Suprapubic skin (tissue), 4 donors: Measurements from ENCODE around the gene NUMA1. TPM values are rescaled to one million over a fixed set of nuclear protein-coding genes. Genes with fewer than 3 reads are reported as not detected.

Source experiments
- DNase-seq, 2 donors: peaks; one replicate each; pipeline ENCODE4 v3.0.0-alpha.2; 2019; ENCODE audit warnings: low spot score in 2 of 2
- H3K27ac ChIP-seq: fragments of 200-600 bp; sonication (generic); one replicate; pipeline ENCODE4 v1.5.1; 2019
- H3K27me3 ChIP-seq: fragments of 200-600 bp; sonication (generic); one replicate; pipeline ENCODE4 v1.5.1; 2019
- H3K36me3 ChIP-seq: fragments of 200-600 bp; sonication (generic); one replicate; pipeline ENCODE4 v1.5.1; 2019
- H3K4me1 ChIP-seq: fragments of 200-600 bp; sonication (generic); one replicate; pipeline ENCODE4 v1.5.1; 2019
- H3K4me3 ChIP-seq: fragments of 200-600 bp; sonication (generic); one replicate; pipeline ENCODE4 v1.5.1; 2019; ENCODE audit warnings: mild to moderate bottlenecking
- H3K9me3 ChIP-seq: fragments of 200-600 bp; sonication (generic); one replicate; pipeline ENCODE4 v1.5.1; 2019
- CTCF ChIP-seq, 2 donors: fragments of 200-600 bp in 1 of 2; fragments of 450-650 bp in 1 of 2; sonication (generic) in 1 of 2; IDR thresholded peaks; one replicate each; pipeline ENCODE4 v1.5.1; 2016 to 2019; ENCODE audit warnings: antibody characterized with exemption in 2 of 2, mild to moderate bottlenecking in 1 of 2, moderate library complexity in 1 of 2
- EP300 ChIP-seq: sonication (generic); formaldehyde crosslinking; IDR thresholded peaks from one replicate; pipeline ENCODE4 v1.6.1; 2017; ENCODE audit warnings: antibody characterized with exemption
- POLR2A ChIP-seq, 2 donors: fragments of 450-650 bp; IDR thresholded peaks; one replicate each; pipeline ENCODE4 v1.6.1; 2017; ENCODE audit warnings: antibody characterized with exemption in 2 of 2, mild to moderate bottlenecking in 2 of 2, moderate library complexity in 2 of 2
- POLR2AphosphoS5 ChIP-seq, 3 donors: sonication (generic); formaldehyde crosslinking; IDR thresholded peaks; one replicate each; pipeline ENCODE4 v1.6.1; 2017; ENCODE audit warnings: antibody characterized with exemption in 3 of 3
- WGBS: methylation state at CpG from one replicate; pipeline ENCODE4 v1.1.5; 2018; 5-methylcytosine and 5-hydroxymethylcytosine counted together
- total RNA-seq, 4 donors: library from RNA; depleted of rRNA; stranded (reverse); fragments of >200 nt; gene quantifications; one replicate each; pipeline ENCODE4 v1.1.0, GENCODE V29; 2016

Gene NUMA1
- total RNA-seq, 4 donors from 2014 or later = 296 to 845 (median 452) TPM

GRCh38 chr11:72014761-72015320 lies 65.5 kb downstream of the NUMA1 start:
- TF ChIP-seq EP300 = no peak
- TF ChIP-seq POLR2A (IDR thresholded peaks at IDR 0.05) = no peak
- TF ChIP-seq POLR2AphosphoS5 (IDR thresholded peaks at IDR 0.05) = no peak
- no peak for TF ChIP-seq CTCF (IDR thresholded peaks at IDR 0.05)
- H3K27ac ChIP-seq = peak overlapping the region; percentile 38
- peaks cover 47% of the 10 kb centered on the region for H3K4me1 ChIP-seq
- WGBS = 82% methylated on average over 16 of the region's 16 CpGs
- H3K36me3 ChIP-seq = peaks cover 99% of the 10 kb centered on the region
- no peak for DNase-seq
- H3K9me3 ChIP-seq = no peaks in the 10 kb centered on the region
- H3K4me3 ChIP-seq = no peak overlapping the region
- no peaks in the 10 kb centered on the region for H3K27me3 ChIP-seq

DNA sequence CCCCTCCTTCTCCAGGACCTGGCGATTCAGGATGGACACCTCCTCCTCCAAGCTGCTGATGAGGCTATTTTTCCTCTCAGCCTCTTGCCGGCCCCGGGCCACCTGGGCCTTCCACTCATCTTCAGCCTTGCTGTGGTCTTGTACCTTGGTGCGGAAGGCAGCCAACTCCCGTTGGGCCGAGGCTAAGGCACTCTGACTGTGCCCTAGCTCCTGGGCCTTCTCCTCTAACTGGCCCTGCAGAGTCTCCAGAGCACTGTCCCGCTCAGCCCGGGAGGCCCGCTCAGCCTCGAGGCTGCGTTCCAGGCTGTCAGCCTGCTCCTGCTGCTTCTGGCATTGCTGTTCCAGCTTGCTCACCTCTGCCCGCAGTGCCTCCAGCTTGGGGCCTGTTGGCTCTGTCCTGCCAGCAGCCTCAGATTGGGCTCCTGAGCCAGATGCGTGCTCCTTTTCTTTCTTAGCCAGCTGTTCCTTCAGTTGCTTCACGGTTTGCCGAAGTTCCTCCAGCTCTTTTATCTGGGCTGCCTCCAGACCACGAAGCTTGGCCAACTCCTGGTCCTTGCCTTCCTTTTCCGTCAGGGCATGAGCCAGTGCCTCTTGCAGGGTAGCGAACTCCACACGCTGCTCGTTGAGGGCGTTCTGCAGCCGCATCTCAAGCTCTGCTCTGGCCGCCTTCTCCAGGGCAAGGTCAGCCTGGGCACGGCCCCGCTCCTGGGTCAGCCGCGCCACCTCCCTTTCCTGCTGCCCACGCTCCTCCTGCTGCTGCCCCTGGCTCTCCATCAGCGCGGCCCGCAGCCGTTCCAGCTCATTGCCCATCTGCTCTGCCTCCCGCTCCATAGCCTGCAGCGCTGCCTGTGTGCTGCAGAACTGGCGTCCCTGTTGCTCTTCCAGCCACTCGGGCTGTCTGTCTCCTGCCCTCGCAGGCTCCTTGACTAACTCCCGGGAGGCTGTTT lies 66.3 kb downstream of the NUMA1 start:
- Histone ChIP-seq H3K27ac (peak overlapping the region; percentile 38), H3K4me1 (peaks cover 47% of the 10 kb centered on the region)

DNA sequence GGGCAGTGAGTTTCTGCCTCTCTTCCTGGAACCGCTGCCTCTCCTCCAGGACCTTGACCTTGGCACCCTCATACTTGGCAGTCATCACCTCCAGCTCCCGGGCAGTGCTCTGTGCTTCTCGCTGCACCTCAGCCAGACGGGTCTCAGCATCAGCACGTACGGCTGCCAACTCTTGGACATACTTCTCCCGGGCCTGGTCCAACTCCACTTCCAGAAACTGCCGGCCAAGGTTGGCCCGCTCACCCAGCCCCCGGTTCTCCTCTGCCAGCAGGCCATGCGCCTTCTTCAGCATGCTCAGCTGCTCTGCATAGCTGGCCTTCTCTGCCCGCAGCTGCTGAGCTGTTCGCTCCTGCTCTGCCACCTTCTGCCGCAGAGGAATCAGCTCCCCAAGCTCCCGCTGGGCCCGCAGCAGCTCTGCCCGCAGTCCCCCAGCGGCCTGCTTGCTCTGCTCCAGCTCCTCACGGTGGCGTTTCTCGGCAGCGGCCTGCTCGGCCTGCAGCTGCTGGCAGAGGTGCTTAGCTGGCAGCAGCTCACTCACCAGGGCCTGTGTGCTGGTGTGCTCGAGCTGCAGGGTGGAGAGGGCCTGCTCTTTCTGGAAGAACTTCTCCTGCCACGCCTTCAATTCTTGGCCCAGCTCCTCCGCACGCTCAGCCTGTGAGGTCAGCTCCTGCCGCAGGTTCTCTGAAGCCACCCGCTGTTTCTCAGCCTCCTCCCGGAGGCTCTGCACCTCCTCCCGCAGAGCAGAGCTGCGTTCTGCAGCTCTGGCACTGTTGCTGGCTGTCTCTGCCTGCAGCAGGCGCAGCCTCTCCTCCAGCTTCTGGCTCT lies 67.2 kb downstream of the NUMA1 start:
- H3K4me1 ChIP-seq = peaks cover 47% of the 10 kb centered on the region
- peak overlapping the region; percentile 64 for H3K27ac ChIP-seq
- H3K4me3 ChIP-seq = no peak overlapping the region
- DNase-seq = peak in 1 of 2 donors; percentile 89
- WGBS = 31% methylated on average over 20 of the region's 33 CpGs
- no peaks in the 10 kb centered on the region for H3K27me3 ChIP-seq
- no peaks in the 10 kb centered on the region for H3K9me3 ChIP-seq
- no peak for TF ChIP-seq EP300
- TF ChIP-seq POLR2AphosphoS5 (IDR thresholded peaks at IDR 0.05) = peak in 2 of 3 donors; percentile 56 to 65
- peak in 1 of 2 donors; percentile 8 for TF ChIP-seq CTCF (IDR thresholded peaks at IDR 0.05)
- H3K36me3 ChIP-seq = peaks cover 99% of the 10 kb centered on the region

More for the DNA sequence above, 66.3 kb downstream of the NUMA1 start:
- Histone ChIP-seq H3K27me3 (no peaks in the 10 kb centered on the region), H3K9me3 (no peaks in the 10 kb centered on the region), H3K4me3 (no peak overlapping the region), H3K36me3 (peaks cover 99% of the 10 kb centered on the region)
- 48% methylated on average over 36 of the region's 38 CpGs for WGBS
- no peak for TF ChIP-seq CTCF (IDR thresholded peaks at IDR 0.05)
- TF ChIP-seq POLR2A (IDR thresholded peaks at IDR 0.05) = no peak
- no peak for TF ChIP-seq EP300
- TF ChIP-seq POLR2AphosphoS5 (IDR thresholded peaks at IDR 0.05) = peak in 1 of 3 donors; percentile 23
- peak in 1 of 2 donors; percentile 74 for DNase-seq

DNA sequence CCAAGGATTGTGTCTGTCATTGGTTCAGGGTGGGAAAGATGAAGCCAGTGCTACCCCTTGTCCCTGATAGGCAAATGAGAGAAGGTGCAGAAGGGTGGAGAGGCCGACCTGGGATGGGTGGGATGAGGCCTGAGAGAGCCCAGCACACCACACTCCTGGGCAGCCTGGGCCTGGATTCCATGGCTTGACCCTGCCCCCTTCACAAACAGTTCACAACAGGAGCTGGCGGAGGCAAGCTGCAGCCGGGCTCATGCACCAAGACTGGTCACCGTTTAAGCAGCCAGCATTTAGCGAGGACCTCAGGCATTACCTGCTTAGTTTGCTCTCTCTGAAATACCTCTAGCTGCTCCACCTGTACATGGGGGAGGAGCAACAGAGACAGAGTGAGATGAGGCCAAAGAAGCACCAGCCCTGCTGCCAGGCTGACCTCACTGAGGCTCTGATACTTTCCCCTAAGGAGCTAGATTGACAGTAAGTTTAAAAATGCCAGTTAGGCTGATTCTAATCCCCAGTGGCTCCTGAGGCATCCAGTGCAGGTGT lies 68.2 kb downstream of the NUMA1 start:
- H3K36me3 ChIP-seq = peaks cover 99% of the 10 kb centered on the region
- peak overlapping the region; percentile 64 for H3K27ac ChIP-seq
- peaks cover 47% of the 10 kb centered on the region for H3K4me1 ChIP-seq
- 59% methylated on average over 4 of the region's 5 CpGs for WGBS
- H3K27me3 ChIP-seq = no peaks in the 10 kb centered on the region
- peak in 1 of 2 donors; percentile 71 for DNase-seq
- TF ChIP-seq CTCF (IDR thresholded peaks at IDR 0.05) (no peak), POLR2A (IDR thresholded peaks at IDR 0.05) (no peak), POLR2AphosphoS5 (IDR thresholded peaks at IDR 0.05) (no peak), EP300 (no peak)
- H3K4me3 ChIP-seq = no peak overlapping the region
- no peaks in the 10 kb centered on the region for H3K9me3 ChIP-seq
